Measurements from ENCODE around the gene RASA1.

The RASA1 gene

GRCh38 chr5:87404359-87404758 lies 136.7 kb downstream of the RASA1 start:
- DNase-seq: no peak

GRCh38 chr5:87405472-87406155 lies 137.9 kb downstream of the RASA1 start:
- no peak for DNase-seq

- no peak for DNase-seq
Observed at GRCh38 chr5:87408204-87408603, 140.5 kb downstream of the RASA1 start.

- no peak for DNase-seq
Observed at GRCh38 chr5:87410931-87411330, 143.2 kb downstream of the RASA1 start.

- no peak for DNase-seq
Observed at GRCh38 chr5:87411586-87411972, 143.9 kb downstream of the RASA1 start.

- peak; percentile 55 to 58 for DNase-seq
Observed at GRCh38 chr5:87411973-87412629, 144.4 kb downstream of the RASA1 start.

- DNase-seq: peak; percentile 99
Observed at GRCh38 chr5:87412630-87413342, 145.1 kb downstream of the RASA1 start, which contains the start of gene CCNH. Gene CCNH (minus strand): TSS chr5:87412930. CDS start chr5:87412794, 136 bp downstream.

GRCh38 chr5:87413343-87413645 lies 145.6 kb downstream of the RASA1 start:
- no peak for DNase-seq

- DNase-seq: no peak
Observed at GRCh38 chr5:87418506-87418905, 150.8 kb downstream of the RASA1 start.

GRCh38 chr5:87421307-87421706 lies 153.6 kb downstream of the RASA1 start:
- DNase-seq: no peak

- DNase-seq: no peak
Observed at GRCh38 chr5:87423755-87424154, 156.1 kb downstream of the RASA1 start.

GRCh38 chr5:87430863-87431457 lies 163.3 kb downstream of the RASA1 start:
- no peak for DNase-seq

GRCh38 chr5:87432460-87432859 lies 164.8 kb downstream of the RASA1 start:
- DNase-seq: no peak

- DNase-seq: no peak
Observed at GRCh38 chr5:87433945-87434344, 166.3 kb downstream of the RASA1 start.

GRCh38 chr5:87434461-87434860 lies 166.8 kb downstream of the RASA1 start:
- DNase-seq: no peak

- no peak for DNase-seq
Observed at GRCh38 chr5:87435144-87435694, 167.5 kb downstream of the RASA1 start.

GRCh38 chr5:87437724-87438123 lies 170.0 kb downstream of the RASA1 start:
- DNase-seq: no peak

- no peak for DNase-seq
Observed at GRCh38 chr5:87438231-87438630, 170.5 kb downstream of the RASA1 start.
